Dermis microvascular lymphatic vessel endothelial cell (primary cell): Measurements from ENCODE around the gene SLC25A30. TPM values are rescaled to one million over a fixed set of nuclear protein-coding genes. Genes with fewer than 3 reads are reported as not detected.

Source experiments
- DNase-seq, 2 donors: peaks; one replicate each; pipeline versions ENCODE4 v3.0.0 to v3.0.0-alpha.2; 2010; ENCODE audit warnings: low read depth in 2 of 2
- total RNA-seq: library from RNA; depleted of rRNA; stranded (reverse); fragments of >200 nt; gene quantifications from 2 replicates; pipeline ENCODE4 v1.2.1, GENCODE V29; 2014

The SLC25A30 gene, protein sequence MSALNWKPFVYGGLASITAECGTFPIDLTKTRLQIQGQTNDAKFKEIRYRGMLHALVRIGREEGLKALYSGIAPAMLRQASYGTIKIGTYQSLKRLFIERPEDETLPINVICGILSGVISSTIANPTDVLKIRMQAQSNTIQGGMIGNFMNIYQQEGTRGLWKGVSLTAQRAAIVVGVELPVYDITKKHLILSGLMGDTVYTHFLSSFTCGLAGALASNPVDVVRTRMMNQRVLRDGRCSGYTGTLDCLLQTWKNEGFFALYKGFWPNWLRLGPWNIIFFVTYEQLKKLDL
- 9.4 TPM in 2 replicates for total RNA-seq

DNA sequence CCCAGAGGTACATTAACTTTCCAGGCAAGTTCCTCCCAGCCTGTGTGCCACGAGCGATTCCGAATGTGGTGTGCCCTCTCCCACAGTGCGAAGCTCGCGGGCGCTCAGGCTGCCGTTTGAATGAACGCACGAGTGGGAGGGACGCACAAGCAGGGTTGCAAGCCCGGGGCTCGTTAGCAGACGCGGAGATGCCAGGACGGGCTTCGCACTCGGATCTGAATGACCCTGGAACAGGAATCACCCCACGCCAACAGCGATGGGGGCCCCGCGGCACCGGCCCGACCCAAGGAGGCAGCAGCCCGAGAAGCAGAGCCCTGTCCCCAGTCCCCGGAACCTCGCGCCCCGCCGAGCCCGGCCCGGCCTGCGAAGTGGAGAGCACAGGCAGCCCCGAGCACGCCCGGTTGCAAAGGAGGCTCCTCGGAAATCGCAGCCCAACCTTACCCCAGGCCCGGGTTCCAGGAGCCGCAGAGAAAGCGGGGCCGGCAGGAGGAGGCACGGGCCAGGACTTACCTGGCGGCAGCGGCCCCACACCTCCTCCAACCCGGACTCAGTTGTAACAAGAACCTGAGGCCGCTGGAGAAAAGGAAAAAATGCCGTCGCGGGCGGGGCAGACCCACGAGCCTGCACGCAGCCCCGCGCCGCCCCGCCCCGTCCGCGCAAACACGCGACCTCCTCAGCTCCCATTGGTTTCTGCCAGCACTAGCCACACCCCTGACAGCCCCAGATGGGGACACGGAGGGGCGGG, at the start of gene SLC25A30:
Gene SLC25A30, minus strand, starts transcription at position 584 of the 745 bp plus-strand sequence. CDS start 6,948 bp downstream, outside the sequence.
- DNase-seq: peak; percentile 50 to 94

DNA sequence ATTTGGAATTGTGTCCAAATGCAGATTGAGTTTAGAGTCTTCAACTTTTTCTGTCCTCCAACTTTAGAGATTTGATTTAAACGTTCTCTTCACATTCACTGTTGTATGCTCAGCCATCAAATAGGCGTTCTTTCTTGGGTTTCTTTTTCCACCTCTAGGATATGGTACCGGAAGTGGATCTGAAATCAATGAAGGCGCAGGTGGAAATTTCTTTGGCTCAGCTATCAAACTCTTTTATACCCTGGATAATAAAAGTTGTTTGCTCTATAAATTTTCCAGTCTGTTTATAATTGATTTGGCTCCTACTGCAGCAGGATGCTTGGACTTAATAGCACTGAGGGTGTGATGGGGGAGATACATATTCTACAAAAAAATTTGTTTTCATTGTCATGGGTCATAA, 48.2 kb upstream of the SLC25A30 start:
- no peak for DNase-seq

DNA sequence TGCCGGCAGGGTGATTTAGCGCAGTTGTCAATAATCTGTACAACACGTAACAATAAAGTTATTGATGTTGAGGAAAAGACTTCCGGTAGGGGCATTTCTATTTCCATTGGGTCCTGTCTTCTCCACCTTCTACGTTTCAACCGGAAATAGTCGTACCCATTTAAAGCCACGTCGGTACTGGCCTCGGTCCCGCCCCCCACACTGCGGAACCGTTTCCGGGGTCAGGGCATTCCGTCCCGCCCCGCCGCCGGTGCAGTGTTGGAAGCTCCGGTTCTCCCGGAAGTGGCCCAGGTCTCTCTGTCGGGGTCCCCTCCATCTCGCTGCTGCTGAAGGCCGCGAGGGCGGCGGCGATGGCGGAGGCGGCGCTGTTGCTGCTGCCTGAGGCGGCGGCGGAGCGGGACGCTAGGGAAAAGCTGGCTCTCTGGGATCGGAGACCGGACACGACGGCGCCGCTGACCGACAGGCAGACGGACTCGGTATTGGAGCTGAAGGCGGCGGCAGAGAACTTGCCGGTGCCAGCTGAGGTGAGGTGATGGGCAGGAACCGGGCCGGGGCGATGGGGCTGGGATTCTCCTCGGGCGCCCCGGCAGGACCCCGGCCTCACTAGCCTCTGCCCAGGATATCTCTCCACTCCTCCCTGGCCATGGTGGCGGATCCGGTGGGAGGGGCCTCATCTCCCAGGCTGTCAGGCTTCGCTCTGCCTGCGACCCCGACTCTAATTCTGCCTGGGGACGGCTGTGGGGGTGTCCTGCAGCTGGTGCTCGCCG, 46.7 kb upstream of the SLC25A30 start, which contains the start of gene COG3:
Gene COG3, plus strand, starts transcription at position 253 of the 767 bp plus-strand sequence. Its CDS starts 98 bp downstream, at position 351.
- DNase-seq: peak; percentile 95 to 98

DNA sequence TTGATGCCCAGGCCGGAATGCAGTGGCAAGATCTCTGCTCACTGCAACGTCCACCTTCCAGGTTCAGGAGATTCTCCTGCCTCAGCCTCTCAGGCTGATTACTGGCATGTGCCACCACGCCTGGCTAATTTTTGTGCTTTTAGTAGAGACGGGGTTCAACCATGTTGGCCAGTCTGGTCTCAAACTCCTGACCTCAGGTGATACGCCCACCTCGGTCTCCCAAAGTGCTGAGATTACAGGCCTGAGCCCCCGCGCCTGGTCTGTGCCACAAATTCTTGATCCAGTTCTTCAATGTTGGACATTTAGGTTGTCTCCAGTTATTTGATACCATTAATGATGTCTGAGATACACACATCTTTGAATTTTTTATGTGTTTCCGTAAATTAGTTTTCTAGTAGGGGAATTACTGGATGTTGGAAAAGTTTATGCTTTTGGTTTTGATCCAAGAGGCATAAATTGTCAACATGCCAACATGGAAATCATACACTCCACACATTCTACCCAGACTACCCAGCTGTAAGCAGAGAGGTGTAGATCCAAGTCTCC, 46.0 kb upstream of the SLC25A30 start:
- no peak for DNase-seq

DNA sequence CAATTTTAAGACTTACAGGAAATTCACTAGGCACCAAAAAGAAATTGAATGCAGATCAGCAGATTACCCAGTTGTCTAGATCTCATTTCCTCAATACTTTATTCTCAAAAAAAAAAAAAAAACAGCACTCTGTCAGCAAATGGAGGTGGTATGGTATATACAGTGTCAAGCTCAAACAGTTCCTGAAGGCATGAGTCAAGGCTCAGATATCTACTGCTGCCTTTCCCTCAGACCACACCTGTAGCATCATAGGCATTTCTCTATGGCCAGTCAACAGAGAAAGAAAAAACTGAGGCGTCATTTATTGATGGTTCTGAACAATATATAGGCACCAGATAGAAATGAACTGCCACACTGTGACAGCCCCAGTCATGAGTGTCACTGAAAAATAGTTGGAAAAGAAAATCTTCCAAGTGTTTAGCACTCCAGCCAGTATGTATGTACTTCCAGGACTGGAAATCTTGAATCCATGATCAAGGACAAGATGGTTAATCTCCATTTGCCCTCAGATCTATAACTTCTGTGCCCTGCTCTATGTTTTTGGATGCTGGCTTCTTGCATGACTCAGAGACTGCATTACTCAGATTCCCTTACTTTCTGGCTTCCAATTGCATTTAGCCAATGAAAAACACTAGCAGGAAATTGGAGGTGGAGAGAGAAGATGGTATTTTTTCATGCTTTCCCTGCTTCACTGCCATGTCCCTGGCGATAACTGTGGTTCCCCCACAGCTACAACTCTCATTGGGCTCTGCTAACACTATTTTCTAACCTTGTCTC, 38.2 kb upstream of the SLC25A30 start:
- DNase-seq: peak in 1 of 2 donors; percentile 23

DNA sequence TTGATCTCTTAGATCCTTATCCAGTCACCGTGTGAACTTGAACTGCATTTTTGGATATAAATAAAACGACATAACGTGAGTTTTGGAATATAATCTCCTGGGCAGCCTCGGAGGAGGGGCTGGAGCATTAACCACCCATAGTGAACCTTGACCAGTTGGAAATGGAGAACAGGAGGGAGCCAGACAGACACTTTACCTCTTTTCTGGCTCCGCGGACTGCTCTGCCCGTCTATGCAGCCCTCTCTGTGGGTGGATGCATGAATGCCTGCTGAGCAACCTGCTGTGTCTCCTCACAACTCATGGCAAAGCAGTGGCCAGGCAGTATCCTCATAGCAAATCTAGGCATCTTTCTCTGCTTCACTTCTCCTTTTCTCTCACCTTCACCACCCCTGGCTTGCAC, 36.0 kb upstream of the SLC25A30 start:
- no peak for DNase-seq

DNA sequence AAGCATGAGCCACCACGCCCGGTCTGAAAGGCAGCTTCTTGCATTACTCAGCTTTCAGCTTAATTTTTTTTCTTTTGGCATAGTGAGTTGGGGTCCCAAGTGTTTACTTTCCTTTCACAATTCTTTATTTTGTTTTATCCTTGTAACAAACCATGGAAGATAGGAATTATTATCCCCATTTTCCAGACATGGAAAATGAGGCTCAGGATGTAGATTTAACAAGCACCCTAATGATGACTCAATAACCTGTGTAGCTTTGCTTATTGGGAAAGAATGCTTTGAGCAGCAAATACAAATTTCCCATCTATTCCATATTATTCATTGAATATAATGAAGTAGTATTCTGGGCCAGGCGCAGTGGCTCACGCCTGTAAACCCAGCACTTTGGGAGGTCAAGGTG, 33.1 kb upstream of the SLC25A30 start:
- DNase-seq: no peak

DNA sequence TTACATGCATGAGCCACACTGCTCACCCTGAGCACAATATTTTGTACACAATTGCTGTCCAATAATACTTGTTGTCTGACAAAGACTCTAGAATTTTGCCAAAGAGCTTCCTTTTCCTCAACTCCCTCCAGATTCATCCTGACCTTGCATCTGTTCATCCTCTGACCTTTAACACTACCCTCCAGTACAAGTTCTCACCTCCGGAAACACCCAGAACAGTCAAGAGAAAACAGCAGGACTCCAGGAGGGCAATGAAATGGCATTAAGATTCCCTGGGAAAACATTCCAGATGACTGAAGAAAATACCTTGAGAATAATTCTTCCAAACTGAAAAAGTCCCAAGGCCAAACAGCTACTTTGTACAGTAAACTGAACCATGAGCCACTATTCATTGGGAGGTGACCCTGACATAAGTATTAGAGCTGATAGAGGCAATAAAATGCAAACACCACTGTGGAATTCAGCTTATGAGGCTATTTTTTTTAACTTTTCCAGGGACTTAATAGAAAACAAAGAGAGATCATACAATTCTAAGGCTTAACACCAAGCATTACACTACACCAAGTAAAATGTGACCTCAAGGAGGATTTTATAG, 30.9 kb upstream of the SLC25A30 start:
- no peak for DNase-seq

DNA sequence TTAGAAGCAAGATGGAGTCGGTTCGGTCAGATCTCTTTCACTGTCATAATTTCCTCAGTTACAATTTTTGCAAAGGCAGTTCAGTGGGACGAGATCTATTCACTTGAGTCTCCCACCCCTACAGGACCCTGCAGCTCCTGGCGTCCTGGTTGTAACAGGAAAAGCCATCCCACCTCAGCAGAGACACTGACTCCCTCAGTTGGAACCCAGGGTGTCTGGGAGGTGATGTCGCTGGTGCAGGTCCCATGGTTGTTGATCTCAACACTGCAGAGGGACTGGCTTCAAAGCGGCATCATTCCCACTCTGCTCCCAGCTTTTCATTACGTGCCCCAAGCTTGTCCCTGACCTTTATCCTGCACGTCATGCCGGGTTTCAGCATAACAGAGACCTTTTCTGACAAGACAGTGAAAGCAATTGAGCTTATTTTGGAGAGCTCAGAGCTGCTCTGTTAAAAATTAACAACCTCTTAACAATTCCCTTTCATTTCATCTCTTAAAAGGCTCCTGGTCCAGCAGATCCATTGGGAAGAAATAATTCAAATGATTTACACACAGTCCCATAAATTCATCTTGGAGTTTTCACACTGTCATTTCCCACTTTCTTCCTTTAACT, 29.0 kb upstream of the SLC25A30 start:
- DNase-seq: no peak

DNA sequence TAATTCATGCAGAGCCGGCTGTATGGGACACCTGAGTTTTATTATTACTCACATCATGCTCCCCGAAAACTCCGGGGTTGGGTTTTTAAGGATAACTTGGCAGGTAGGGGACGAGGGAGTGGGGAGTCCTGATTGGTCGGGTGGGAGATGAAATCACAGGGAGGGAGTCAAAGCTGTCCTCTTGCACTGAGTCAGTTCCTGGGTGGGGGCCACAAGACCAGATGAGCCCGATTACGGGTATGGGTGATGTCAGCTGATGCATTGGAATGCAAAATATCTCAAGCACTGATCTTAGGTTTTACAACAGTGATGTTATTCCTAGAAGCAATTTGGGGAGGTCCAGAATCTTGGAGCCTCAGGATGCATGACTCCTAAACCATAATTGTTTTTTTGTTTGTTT, 28.0 kb upstream of the SLC25A30 start:
- no peak for DNase-seq

DNA sequence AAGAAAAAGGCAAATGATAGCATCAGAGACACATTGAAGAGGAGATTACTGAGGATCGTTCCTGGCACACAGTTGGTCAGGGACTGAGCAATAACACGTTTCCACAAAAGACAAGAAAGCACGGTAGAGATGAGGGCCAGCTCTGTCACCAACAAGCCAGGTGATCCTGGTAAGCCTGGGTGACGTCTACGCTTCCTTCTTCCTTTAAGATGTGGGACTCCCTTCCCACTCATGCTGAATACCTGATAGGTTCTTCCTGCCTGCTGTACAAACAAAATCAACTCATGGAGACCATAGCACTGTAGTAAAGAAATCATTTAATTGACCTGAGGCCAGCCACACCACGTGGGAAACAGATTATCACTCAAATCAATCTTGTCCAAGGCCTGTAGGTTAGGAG, 26.9 kb upstream of the SLC25A30 start:
- DNase-seq: no peak

DNA sequence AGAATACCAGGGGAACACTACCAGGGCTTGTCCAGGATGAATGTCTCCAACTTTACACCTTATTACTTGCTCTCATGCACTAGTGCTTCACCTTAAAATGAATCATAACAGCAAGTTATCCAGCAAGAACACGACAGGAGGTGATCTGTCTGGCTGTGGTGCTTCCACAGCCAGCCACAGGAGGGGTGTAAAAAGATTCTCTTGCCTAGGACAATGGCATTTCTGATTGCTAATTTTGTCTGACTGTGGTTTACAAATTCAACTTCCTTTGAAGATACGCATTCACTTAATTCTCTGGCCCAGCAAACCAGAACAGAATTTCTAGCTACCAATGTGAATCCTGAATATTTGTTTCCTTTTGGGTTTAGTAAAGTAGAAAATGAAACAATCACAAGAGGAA, 23.5 kb upstream of the SLC25A30 start:
- peak in 1 of 2 donors; percentile 43 for DNase-seq

DNA sequence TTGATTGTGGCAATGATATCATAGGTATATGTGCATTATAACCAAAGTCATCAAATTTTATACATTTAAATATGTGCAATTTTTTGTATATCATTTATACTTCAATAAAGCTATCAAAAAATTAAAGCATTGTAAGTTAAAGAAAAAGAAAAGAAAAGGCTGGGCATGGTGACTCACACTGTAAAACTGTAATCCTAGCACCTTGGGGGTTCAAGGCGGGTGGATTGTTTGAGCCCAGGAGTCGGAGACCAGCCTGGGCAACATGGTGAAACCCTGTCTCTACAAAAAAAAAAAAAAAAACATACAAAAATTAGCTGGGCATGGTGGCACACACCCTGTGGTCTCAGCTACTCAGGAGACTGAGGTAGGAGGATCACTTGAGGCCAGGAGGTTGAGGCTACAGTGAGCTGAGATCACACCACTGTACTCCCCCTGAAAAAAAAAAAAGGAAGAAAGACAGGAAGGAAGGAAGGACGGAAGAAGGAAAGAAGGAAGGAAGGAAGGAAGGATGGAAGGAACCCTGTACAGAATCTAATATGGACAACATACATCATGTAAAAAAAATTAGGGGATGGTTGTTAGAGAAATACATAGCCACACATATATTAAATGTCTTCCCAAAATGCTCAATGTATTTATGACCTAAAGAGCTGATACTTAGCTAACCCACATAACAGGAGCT, 21.7 kb upstream of the SLC25A30 start:
- no peak for DNase-seq

DNA sequence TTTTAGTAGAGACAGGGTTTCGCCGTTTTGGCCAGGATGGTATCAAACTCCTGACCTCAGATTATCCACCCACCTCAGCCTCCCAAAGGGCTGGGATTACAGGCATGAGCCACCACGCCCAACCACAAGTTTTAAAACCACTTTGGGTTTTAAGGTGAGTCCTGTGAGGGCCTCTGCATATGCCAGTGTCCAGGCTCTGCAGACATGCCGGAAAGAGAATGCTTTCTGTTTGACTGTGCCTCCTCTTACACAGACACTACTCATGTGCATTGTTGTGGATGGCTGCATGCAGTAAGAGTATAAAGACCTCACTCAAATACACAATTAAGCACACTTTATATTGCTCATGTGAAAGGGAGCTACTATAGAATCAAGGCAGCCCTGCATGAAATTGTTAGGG, 20.8 kb upstream of the SLC25A30 start:
- DNase-seq: no peak

DNA sequence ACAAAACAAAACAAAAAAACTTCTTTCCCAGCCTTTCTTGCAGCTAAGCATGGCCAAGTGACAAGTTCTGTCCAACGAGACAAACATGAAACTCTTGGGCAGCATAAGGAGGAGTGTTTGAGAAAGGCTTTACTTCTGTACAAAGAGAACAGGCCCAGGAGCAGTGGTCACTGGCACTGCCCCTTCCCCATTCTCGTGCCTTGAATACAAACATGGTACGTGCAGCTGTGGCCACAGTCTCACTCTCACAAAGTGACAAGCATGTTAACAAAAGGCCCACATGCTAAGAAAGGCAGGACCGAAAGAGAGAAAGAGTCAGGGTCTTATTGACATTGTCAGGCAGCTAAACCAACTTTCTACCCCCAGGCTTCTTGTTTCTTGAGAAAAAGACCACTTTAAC, 19.8 kb upstream of the SLC25A30 start:
- DNase-seq: no peak

DNA sequence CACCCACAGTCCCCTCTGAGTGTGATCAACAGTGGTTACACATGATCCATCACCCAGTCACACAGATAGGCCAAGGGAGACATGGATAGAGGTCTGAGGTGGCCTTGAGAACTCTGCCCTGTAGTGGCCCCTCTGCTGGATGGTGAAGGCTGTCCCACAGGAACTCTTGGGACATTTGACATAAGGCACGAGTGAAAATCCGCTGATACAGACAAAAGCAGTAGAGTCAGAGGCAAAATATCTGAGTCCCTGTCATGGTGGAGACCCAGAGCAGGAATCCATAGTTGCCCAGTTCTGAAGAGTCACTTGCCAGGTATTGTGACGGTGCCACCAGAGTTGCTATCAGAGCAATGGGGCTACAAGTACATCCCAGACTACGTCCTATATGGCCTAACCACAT, 18.8 kb upstream of the SLC25A30 start:
- no peak for DNase-seq

DNA sequence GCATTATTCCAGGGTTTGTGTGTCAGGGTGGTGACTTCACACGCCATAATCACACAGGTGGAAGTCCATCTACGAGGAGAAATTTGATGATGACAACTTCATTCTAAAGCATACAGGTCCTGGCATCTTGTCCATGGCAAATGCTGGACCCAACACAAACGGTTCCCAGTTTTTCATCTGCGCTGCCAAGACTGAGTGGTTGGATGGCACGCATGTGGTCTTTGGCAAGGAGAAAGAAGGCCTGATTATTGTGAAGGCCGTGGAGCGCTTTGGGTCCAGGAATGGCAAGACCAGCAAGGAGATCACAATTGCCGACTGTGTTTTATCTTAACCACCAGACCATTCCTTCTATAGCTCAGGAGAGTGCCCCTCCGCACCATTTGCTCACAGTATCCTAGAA, 18.2 kb upstream of the SLC25A30 start:
- DNase-seq: no peak

DNA sequence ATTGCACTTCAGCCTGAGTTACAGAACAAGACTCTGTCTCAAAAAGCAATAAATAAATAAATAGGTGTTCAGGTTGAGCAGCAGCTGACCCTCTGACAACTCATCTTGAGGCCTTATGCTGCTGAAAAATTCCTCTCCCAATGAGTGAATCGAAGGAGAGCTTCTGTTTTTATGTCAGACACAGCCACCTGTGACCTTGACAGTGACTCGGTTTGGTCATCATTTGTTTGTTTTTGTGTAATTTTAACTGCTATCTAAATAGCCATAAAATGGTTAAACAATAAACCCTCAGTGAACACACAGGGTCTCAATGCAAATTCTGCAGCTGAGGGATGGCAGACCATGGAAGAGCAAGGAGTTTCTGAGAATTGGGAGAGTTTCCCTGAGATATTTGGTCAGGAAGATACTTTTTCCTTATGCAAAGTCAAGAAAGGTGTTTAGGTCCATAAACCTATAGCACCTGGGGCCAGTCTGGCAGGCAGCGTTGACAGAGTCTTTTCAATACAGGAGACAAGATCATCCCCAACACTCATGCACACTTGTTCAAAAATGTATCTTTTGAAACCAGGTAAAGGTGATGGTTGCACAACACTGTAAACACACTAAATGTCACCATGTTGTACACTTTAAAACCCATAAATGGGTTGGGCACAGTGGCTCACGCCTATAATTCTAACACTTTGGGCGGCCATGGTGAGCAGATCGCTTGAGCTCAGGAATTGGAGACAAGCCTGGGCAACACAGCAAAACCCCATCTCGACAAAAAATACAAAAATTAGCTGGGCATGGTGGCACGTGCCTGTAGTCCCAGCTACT, 16.6 kb upstream of the SLC25A30 start:
- no peak for DNase-seq

DNA sequence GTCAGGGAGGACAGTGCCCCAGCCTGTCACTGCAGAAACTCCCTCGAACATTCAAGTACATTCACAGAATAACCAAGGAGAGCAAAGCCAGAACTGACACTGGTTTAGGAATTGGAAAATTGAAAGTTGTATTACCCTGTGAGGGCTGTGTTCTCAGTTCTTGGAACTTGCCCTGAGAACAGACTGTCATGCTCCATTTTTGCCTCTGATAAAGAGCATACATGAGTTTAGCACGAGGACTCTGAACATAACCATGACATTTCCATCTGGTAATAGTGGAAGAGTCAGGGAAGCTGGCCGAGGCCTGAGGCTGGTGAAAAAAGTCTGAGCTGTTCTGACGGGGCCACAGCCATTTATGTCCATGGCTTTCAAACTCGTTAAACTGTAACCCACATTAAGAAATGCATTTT, 15.2 kb upstream of the SLC25A30 start:
- DNase-seq: no peak
